ENCODE measurements around the gene TNNC1.

DNA sequence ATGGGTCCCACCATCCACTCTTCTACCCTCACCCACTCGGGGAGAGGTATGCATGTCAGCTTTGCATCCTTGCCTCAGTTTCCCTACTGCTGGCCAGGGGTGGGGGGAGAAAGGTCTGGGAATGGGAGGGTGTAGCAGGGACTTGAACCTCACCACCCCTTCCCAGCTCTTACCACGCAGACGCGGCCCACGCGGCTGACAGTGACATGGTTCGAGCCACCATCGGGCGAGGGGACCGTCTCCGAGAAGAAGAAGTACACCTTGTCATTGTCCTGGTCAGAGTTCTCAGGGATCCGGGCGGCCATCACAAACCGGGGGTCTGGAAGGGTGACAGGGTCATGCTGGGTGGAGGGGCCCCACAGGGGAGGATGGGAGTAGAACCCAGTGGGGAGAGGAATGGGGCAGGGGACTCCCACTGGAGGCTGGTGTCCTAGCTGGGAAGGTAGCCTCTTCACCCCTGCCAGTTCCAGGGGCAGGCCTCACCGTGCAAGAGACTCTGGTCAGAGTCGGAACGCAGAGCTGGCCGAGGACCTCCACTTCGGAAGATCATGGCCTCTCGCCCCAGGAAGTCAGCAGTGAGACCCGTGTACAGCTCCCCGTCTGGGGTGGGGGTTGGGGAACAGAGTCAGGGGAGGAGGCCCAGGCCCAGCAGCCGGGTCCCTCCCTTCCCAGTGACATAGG lies 12.6 kb downstream of the TNNC1 start:
- TF ChIP-seq, protein P1, sequence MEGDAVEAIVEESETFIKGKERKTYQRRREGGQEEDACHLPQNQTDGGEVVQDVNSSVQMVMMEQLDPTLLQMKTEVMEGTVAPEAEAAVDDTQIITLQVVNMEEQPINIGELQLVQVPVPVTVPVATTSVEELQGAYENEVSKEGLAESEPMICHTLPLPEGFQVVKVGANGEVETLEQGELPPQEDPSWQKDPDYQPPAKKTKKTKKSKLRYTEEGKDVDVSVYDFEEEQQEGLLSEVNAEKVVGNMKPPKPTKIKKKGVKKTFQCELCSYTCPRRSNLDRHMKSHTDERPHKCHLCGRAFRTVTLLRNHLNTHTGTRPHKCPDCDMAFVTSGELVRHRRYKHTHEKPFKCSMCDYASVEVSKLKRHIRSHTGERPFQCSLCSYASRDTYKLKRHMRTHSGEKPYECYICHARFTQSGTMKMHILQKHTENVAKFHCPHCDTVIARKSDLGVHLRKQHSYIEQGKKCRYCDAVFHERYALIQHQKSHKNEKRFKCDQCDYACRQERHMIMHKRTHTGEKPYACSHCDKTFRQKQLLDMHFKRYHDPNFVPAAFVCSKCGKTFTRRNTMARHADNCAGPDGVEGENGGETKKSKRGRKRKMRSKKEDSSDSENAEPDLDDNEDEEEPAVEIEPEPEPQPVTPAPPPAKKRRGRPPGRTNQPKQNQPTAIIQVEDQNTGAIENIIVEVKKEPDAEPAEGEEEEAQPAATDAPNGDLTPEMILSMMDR (IDR thresholded peaks at IDR 0.05): no peak
- TF ChIP-seq POLR2A (IDR thresholded peaks at IDR 0.05): no peak

Data from adrenal gland (tissue), 5 donors.